ENCODE results near the gene SMPD2.

The SMPD2 gene

DNA sequence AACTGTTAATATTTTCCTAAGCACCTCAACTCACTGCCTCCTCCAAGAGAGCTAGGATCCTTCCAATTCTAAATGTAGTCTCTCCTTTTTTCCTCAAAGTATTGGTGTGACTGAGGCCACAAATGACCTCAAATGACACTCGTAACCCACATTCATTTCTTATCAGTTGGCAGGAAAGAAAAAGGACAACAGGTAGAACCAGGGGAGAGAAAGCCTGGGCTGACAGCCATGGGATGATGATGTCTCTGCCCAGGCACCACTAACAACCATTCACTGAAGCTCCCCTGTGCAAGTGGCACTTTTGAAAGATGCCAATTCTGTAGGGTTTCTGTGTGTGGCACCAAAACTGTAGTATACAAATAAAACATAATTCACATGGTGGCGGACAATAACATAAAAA, 35.1 kb downstream of the SMPD2 start:
- H3K27ac ChIP-seq = no peak overlapping the region
- DNase-seq = no peak
- in situ Hi-C loops (cut with HindIII; ENCODE audit: low pct_ligation_motif_present, low sequenced_read_pairs) = no loop called here
- H3K27me3 ChIP-seq (replicated peaks) = no peaks in the 10 kb centered on the region
- peaks cover 44% of the 10 kb centered on the region for H3K36me3 ChIP-seq (replicated peaks)
- no peak overlapping the region for H3K4me3 ChIP-seq (ENCODE audit: low read depth, low read length)
- no peak for TF ChIP-seq CTCF (IDR thresholded peaks at IDR 0.05; ENCODE audit: low read depth, low read length, missing control alignments)

GRCh38 chr6:109477184-109477583, 36.7 kb downstream of the SMPD2 start:
- in situ Hi-C loops (cut with HindIII; ENCODE audit: low pct_ligation_motif_present, low sequenced_read_pairs) = no loop called here
- no peak for DNase-seq
- Histone ChIP-seq H3K27me3 (replicated peaks) (no peaks in the 10 kb centered on the region), H3K27ac (no peak overlapping the region), H3K4me3 (ENCODE audit: low read depth, low read length) (no peak overlapping the region), H3K36me3 (replicated peaks) (peaks cover 41% of the 10 kb centered on the region)
- TF ChIP-seq CTCF (IDR thresholded peaks at IDR 0.05; ENCODE audit: low read depth, low read length, missing control alignments) = no peak

DNA sequence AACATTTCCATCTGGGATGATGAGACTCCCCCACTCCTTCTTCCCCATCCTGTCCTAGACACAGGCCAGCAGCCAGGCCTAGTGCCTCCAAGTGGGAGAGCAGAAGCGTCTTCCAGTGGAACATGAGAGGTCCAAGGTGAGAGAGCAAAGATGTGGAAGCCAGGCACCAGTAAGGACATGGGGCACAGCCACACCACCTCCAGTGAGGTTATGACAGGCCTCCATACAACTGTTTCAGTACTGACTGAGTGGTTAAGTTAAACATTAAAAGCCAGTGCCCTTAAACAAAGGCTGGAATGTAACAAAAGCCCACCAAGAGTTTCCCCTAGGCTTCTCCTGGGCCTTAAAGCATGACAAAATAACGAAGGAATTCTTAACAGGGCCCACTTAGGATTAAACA, 37.2 kb downstream of the SMPD2 start:
- H3K4me3 ChIP-seq (ENCODE audit: low read depth, low read length) = no peak overlapping the region
- H3K27me3 ChIP-seq (replicated peaks) = no peaks in the 10 kb centered on the region
- H3K27ac ChIP-seq = no peak overlapping the region
- TF ChIP-seq CTCF (IDR thresholded peaks at IDR 0.05; ENCODE audit: low read depth, low read length, missing control alignments) = no peak
- DNase-seq = no peak
- in situ Hi-C loops (cut with HindIII; ENCODE audit: low pct_ligation_motif_present, low sequenced_read_pairs) = no loop called here
- H3K36me3 ChIP-seq (replicated peaks) = peaks cover 36% of the 10 kb centered on the region

- Histone ChIP-seq H3K4me3 (ENCODE audit: low read depth, low read length) (no peak overlapping the region), H3K27me3 (replicated peaks) (no peaks in the 10 kb centered on the region), H3K36me3 (replicated peaks) (peaks cover 36% of the 10 kb centered on the region), H3K27ac (no peak overlapping the region)
- no peak for DNase-seq
- TF ChIP-seq CTCF (IDR thresholded peaks at IDR 0.05; ENCODE audit: low read depth, low read length, missing control alignments) = no peak
- in situ Hi-C loops (cut with HindIII; ENCODE audit: low pct_ligation_motif_present, low sequenced_read_pairs) = no loop called here
Measured at GRCh38 chr6:109478222-109478805, 37.8 kb downstream of the SMPD2 start.

DNA sequence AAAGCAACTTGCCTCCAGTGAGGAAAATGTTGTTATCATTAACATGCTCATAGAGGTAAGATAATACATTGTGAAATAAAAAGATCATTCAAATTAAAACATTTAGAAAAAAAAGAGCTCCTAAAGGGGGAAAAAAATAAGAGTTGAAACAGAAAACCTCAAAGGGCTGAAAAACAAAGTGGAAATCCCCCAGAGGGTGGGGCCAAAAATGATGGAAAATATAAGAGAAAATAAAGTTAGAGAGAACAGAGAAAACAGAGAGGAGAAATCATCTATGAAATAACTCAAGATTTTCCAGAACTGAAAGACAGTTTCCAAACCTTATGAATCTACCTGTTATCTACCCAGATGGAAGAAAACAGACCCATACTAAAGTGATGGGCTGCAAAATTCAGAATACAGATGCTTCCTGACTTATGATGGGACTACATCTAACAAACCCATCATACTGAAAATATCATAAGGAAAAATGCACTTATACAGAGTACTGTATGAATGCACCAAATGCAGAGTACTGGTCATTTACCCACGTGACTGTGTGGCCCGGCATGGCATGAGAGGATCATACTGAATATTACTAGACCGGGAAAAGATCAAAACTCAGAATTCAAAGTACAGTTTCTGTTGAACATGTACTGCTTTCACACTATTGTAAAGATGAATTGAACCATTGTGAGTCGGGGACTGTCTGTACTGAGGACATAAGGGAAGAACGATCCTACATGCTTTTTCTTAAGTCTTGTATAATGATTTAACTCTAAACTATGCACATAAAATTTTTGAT, 38.5 kb downstream of the SMPD2 start:
- no peak for TF ChIP-seq CTCF (IDR thresholded peaks at IDR 0.05; ENCODE audit: low read depth, low read length, missing control alignments)
- peaks cover 36% of the 10 kb centered on the region for H3K36me3 ChIP-seq (replicated peaks)
- in situ Hi-C loops (cut with HindIII; ENCODE audit: low pct_ligation_motif_present, low sequenced_read_pairs) = no loop called here
- DNase-seq = no peak
- no peak overlapping the region for H3K4me3 ChIP-seq (ENCODE audit: low read depth, low read length)
- H3K27ac ChIP-seq = no peak overlapping the region
- H3K27me3 ChIP-seq (replicated peaks) = no peaks in the 10 kb centered on the region
